ENCODE measurements around the gene ABLIM3. TPM values are rescaled to one million over a fixed set of nuclear protein-coding genes. Genes with fewer than 3 reads are reported as not detected.

The ABLIM3 gene
- total RNA-seq, 4 donors from 2014 or later: 55.1 to 320 (median 94.2) TPM

DNA sequence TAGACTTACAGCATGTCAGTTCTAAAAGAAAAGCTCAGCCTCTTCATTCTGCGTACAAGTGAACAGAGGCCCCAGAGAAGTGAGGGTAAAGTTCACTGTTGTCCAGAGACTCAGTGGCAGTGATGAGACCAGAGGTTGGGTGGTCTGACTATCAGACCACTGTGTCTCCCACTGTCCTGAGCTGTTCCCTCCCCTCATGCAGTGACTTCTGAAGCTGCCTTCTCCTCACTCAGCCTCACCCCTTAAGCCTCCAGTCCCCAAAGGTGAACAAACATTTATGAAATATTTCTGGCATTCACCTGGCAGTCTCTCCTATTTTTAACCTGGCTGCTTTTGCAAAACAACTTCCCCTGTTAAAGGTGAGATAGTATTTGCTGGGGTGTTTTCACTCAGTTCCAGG lies 54.7 kb downstream of the ABLIM3 start:
- no peak for TF ChIP-seq CTCF (IDR thresholded peaks at IDR 0.05; ENCODE audit: low read depth)

DNA sequence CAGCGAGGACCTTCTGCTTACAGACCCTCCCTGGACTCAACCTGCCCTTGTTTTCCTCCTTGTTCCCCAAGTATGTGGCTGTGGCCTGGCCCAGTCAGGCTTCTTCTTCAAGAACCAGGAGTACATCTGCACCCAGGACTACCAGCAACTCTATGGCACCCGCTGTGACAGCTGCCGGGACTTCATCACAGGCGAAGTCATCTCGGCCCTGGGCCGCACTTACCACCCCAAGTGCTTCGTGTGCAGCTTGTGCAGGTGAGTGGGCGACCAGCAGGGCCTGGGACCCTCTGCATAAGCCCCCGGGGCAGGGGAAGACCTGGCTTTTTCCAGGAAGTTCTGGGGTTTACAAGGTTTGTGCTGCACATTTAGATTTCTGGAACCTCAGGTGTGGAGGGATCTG lies 56.9 kb downstream of the ABLIM3 start:
- TF ChIP-seq CTCF (IDR thresholded peaks at IDR 0.05; ENCODE audit: low read depth): no peak

DNA sequence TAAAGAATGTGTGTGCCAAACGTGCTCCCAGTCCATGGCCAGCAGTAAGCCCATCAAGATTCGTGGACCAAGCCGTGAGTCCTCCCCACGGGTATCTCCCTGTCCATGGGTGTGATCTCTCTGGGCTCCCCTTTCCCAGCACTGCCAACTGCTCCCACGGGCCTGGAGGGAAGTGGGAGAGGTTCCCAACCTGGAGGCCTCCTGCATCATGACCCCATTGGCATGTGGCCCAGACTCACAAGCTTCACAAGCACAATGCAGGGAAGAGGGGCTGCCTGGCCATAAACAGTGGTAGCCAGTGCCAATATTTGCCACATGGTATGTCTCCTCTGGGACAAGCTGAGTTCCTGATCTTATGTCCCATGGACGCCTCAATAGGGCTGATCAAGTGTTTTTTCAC lies 59.1 kb downstream of the ABLIM3 start:
- no peak for TF ChIP-seq CTCF (IDR thresholded peaks at IDR 0.05; ENCODE audit: low read depth)

DNA sequence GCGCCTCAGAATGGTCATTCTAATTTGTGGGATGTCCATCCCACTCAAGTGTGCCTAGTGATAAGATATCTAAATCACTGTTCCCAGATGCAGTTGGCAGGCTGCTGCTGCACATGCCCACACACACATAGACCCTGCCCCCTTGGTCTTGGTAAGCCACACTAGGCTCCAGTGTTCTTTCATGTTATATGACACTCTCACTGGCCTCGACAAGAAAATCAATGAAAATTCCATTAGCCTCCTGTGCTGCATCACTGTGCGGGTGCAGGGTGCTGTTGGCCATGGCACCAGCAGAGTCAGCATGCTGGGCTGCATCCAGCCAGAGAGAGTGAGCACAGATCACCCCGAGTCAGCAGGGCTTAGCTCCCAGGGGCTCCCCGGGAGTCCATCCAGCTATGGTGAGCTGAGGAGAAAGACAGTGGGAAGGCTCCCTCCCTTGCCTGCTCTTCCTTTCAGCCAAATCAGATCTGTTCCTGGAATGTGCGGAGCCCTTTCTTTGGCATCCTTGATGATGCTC lies 59.9 kb downstream of the ABLIM3 start:
- no peak for TF ChIP-seq CTCF (IDR thresholded peaks at IDR 0.05; ENCODE audit: low read depth)

- no peak for TF ChIP-seq CTCF (IDR thresholded peaks at IDR 0.05; ENCODE audit: low read depth)
Observed at GRCh38 chr5:149202910-149203451, 61.7 kb downstream of the ABLIM3 start.

DNA sequence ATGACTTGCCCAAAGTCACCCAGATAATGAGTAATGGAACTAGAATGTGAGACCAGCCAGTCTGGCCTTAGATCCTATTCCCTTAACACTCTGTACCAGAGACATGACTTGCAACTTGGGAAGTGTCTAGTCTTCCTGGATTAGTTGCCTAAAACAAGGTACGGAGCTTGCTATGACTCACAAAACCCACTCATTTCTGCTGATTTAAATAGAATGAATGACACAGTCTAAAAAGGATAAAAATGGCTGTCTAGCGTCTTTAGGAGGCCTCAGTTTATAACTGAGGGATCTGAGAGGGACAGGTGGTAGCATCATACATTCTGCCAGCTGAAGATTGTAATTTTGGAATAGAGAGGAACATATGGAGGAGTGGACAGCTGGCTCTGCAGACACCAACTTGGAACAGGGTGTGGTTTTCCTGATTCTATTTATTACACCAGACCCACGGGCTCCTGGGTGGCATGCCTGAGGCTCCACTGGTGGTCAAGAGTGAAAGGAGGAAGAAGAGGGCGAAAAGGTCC lies 62.7 kb downstream of the ABLIM3 start:
- no peak for TF ChIP-seq CTCF (IDR thresholded peaks at IDR 0.05; ENCODE audit: low read depth)

DNA sequence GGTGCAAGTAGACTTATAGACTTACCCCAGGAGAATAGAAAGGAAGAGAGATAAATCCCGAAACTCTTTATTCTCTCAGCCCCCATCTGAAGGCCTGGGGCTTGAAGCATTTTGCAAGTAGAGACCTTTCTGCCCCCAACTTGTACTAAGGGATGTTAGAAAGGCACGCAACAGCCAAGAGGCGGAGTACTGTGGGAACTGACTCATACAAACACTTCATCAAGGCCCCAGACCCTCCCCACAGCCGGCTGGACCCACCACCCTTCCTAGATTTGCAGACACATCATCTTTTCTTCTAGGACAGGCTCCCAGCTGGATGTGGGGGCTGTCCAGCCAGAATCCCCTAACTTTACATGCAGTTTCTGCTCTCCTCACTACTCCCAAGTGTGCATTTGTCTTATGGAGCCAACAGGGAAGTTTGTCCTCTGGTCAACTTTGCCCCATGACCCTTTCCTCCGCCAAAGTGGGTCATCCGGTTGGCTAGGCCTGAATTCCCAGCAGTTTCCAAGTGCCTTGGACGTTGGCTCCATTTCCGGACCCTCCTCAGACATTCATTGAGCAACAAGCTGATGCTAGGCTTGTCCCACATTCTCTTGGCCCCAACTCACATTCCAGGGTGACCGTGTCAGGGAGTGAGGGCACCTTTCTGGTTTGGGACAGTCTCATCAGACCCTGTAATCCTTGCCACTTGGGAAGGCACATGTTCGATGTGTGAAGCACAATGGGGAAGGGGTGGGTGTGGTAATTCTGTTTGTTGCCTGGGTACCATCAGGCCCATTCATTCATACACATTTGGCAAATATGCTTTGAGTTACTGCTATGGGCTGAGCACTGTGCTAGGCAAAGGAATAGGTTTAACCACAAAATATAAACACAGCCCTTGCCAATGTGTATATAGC lies 64.6 kb downstream of the ABLIM3 start:
- no peak for TF ChIP-seq CTCF (IDR thresholded peaks at IDR 0.05; ENCODE audit: low read depth)

Measured in subcutaneous adipose tissue (tissue), 4 donors.